NCI-H2029 (cell line): ENCODE measurements around the gene CAD.
"Not testable (repeated sequence)": the region's sequence is repeated elsewhere in the genome, so short reads cannot be mapped to it uniquely, and the experiment has no call there.

ENCODE experiments used
- DNase-seq: peaks from one replicate; lab custom pipeline; 2025; lab: John Stamatoyannopoulos, UW

Gene CAD

DNA sequence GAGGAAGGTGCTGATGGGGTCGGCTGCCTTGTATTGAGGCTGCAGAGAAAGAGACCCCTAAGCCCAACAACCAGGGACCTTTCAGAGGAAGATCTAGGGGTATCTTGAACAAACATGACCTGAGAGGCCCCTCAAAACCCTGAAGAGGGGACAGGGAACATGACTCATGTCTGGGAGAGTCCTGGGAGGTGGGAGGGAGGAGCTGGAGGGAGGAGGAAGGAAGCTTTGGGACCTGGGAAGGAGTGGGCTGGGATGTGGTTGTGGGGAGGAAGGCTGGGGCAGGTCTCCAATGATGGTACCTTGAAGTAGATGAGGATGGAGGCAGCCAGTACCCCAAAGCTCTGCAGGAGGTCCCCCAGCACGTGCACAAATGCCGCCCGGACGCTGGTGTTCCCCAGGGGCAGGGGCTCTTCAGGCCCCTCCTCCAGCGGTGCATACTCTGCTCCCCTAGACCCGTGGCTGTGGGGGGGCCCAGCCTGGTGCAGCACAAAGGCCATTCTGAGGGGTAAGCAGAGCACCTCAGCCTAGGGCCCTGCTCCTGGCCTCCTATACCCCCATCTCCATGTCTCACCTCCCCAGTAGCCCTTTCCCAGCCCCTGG lies 39.8 kb downstream of the CAD start:
- no peak for DNase-seq

- DNase-seq = no peak
These were observed 40.9 kb downstream of the CAD start for GRCh38 chr2:27258051-27258450.

DNA sequence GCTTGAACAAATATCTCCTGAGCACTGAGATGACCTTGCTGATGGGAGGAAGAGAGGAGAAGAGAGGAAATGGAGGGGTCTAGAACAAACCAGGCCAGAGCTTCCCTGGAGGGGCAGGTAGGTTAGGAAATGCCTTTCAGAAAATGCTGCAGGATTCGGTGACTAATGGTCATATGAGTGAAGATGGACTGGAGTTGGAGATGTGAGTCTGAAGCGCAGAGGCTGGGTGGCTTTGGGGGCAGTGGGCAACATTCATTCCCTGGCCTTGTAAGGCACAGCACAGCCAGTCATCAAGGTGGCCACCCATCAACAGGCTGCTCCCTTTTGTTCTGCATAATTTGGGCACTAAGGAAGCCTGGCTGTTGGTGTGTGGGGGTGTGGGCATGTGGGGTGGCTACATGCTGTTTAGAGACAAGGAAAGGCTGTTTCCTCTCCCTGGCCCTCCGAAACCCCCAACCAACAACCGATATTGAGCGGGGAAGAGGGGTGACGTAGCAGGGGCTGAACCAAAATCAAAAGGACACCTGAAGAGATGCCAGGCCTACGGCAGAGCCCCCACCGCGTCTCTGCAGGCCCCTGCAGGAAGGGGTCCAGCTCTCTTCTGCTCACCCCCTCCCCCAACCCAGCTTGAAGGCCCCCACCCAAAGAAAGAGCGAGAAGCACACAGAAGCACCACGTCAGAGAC lies 44.2 kb downstream of the CAD start:
- DNase-seq = no peak

DNA sequence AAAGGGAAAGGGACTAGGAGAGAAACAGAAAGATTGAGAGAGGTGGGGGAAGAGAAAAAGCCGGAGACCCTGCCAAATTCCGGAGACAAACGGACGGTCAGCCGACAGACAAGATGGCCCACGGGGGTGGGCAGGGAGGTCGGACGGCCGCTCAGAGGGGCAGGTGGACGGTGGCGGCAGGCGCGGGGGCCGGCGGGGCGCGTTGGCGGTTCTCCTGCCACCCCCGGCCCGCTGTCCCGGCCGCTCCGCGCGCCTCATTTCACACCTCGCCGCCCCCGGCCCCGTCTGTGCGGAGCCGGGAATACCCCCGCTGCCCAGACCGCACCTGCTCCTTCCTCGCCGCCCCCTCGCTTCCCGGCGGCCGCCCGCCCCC lies 44.7 kb downstream of the CAD start:
- no peak for DNase-seq

DNA sequence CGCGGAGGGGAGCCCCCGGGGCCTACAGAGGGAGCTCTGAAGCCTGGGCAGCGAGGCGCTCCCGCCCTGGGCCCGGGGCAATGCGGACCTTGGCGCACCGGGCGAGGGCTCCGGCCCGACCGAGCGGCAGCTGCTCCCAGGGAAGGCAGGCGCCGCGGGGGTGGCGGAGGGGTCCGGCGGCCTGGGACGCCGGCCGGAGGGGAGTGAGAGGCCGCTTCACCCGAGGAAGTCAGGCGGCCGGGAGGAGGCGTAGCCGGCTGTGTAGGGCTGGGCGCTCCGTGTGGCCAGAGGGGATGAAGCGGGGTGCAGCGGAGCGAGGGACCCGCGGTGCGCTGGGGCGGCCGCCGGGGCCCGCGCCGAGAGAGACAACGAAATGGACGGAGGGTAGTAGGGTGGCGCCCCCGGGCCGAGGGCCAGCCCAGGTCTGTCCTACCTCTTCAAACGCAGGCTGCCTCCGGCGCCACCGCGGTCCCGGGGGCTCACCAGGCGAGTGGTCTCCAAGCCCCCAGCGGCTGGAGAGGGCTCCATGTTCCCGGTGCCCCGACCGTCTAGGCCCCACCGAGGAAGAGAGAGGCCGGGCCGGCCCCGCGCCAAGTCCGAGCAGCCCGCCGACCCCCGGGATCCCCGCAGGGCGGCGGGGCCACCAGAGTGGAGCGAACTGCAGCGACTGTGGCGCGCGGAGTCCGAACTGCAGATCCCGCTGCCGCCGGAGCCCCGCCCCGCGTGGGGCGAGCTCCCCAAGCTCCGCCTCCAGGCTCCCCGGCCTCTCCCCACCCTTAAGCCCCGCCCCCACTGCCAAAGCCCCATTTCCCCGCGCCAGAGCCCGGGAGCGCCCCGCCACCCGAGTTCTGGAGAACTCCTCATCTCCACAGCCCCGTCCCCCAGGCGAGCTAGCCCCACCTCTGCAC lies 45.5 kb downstream of the CAD start, which contains the start of gene SLC30A3:
Gene SLC30A3 (minus strand): TSS at position 669 of the 908 bp plus-strand sequence. CDS start 141 bp downstream, at position 528.
- no peak for DNase-seq

DNA sequence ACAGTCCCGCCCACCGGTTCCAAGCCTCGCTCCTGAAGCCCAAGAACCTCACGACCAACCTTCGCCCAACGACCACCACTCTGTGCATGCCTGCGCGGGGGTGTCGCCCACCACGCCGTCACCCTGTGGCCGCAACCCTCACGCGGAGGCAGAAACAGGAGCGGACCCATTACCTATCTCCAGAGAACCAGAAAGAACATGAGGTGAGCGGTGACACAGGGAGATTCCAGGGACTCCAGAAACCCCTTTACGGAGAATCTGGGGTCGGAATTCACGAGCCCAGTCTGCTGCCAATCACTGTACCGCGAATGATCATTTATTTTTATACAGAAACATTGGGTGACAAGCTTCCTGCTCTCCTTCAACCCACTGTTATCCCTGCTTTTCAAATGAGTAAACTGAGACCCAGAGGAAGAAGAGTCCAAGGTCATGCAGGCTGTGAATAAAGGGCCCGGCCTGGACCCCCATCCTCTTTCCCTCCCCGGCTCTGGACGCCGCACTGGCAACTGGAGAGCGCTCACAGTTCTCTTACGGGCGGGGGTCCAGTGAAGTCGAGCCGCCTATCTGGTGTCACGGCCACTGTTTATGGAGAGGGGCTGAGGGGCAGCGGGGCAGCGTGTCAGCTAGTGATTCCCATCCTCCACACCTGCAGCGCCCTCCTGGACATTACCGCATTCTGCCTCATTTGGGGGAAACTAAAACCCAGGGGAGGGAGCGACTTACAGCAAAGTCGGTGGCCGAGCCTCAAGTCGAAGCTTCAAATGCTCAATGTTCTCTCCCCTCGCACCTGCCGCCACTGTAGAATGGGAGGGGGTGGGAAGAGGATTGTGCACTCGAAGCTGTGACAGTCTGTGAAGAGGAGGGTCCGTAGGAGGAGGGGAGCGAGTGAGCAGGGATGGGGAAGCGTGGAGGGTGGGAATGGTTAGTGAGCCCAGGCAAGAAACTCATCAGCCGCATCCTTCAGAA lies 46.4 kb downstream of the CAD start:
- DNase-seq = no peak

- no peak for DNase-seq
These were observed 47.1 kb downstream of the CAD start for GRCh38 chr2:27264253-27264752.

- DNase-seq = peak; percentile 24
These were observed 47.8 kb downstream of the CAD start for GRCh38 chr2:27264753-27265535.

- no peak for DNase-seq
These were observed 48.3 kb downstream of the CAD start for GRCh38 chr2:27265536-27265870.

- not testable (repeated sequence) for DNase-seq
These were observed 51.1 kb downstream of the CAD start for GRCh38 chr2:27268296-27268695.

- no peak for DNase-seq
These were observed 53.0 kb downstream of the CAD start for GRCh38 chr2:27270131-27270530.

- no peak for DNase-seq
These were observed 53.5 kb downstream of the CAD start for GRCh38 chr2:27270670-27271069.

DNA sequence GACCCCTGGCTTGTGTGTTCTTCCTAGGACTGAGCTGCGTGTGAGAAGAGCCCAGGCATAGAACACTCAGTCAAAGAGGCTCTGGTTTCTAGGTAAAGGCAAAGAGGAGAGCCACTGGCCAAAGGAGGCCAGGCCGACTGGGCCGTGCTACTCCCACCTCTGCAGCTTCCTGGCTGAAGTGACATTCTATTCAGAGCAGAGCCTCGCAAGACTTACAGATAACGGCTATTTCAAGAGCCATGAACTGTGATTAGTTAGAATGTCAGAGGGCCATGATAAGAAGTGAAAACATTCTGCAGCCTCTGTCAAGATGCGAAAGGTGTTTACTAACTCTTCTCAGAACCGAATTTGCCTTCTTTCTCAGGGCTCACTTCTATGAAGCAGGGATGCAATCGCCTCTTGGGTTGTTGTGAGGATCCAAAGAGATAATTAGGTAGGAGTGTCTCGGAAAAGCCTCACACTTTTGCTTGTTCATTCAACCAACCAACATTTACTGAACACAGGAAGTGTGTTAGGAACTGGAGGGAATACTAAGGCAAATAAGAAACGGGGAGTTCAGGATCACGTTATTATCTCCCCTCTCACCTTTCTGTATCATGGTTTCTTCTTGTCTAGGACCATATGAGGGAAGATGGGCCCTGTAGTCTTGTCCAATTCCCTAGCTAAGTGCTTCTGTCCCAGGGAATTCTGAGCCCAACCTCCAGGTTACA lies 54.6 kb downstream of the CAD start:
- no peak for DNase-seq

- not testable (repeated sequence) for DNase-seq
These were observed 55.7 kb downstream of the CAD start for GRCh38 chr2:27272537-27273522.

DNA sequence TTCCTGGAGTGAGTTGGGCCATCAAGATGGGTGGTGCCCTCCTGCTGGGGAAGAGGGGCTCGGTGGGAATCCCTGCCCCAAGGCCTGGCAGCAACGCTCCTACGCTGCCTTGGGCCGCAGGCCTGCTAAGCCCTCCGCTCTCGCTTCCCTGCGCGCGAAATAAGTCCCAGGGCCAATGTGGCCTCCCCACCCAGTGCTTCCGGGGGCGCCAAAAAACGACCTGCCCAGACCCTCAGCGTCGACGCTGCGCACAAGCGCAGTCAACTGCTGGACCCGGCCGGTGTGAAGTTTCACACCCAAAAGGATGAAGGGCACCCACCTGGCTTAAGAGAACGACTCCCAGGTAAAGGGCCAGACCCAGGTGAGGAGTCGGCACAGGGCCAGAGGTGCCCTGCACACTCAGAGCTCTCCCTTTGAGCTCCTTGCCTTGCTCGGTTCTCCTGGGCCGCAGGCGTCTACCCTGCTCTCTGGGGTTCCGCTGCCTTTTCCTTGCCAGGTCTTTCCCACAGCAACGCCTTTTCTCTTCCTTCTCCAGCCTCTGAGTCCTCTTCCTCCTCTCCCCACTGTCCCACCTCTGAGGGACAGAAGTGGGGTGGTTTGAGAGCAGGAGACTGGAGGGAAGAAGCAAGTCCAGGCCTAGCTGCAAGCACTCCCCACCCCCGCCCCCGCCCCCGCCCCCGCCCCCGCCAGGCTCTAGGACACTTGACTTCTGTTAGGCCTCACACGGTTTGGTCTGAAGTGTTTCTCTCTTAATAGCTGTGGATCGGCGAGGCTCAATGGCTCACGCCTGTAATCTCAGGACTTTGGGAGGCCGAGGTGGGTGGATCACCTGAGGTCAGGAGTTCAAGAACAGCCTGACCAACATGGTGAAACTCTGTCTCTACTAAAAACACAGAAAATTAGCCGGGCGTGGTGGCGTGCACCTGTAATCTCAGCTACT lies 58.3 kb downstream of the CAD start, which contains the start of gene DNAJC5G:
Gene DNAJC5G (plus strand): TSS at position 223 of the 940 bp plus-strand sequence. CDS start 1,296 bp downstream, outside the sequence.
- no peak for DNase-seq

DNA sequence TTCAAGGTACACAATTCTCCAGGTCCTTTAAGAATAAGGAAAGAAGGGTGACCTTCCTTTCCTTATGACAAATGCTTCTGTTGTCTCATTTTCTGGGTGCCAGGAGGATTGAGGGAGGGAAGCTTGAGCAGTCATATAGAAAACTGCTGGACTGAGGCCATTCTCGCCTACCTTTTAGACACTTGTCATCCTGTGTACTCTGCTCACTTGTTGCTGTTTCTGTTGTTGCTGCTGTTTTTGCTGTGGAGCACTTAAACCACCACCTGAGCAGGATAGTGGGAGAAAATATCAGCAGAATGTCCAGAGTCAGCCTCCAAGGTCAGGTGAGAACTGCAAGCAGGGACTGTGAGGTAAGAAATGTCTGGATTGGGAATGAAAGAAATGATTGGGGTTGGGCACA lies 60.8 kb downstream of the CAD start:
- no peak for DNase-seq

DNA sequence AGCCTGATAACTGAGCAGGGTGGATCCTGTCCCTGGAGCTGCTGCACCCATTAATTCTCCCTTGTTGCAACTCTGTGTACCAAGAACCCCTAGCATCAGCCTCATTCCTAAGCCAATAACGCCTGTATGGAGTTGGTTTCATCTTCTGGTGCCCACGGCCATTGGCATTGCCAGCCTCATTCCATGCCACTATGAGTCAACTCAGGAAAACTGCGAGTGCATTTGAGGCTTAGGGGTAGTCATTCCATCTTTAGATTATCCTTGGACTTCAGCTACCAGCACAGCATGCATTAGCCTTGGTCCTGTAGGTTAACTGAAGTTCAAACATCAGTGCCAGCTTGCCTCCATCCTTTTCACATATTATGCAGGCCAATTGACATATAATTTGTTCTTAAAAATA lies 63.7 kb downstream of the CAD start:
- DNase-seq = no peak

DNA sequence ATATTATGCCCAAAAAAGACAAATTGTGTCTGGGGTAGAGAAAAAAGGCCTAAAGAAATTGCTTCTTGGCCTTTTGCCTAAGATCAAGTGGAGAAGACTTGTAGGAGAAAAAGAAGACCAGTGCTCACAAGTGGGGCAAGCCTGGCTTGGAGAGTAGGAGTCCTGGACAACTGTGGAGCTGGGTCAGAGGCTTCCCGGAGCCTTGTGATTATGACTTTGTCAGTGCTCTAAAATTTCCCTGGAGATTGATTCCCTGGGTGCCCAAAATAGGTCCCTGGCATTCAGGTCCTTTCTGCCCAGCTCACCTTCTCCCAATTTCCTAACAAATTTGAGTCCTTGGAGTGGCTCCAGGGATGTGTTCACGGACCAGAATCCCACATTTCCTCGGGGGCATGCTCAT lies 64.3 kb downstream of the CAD start:
- no peak for DNase-seq
